ENCODE results near the gene DESI2.

- TF ChIP-seq REST (IDR thresholded peaks at IDR 0.05; ENCODE audit: insufficient replicate concordance, low read depth) (no peak), SPI1 (IDR thresholded peaks at IDR 0.05; ENCODE audit: borderline replicate concordance, low read depth) (no peak), CTCF (IDR thresholded peaks at IDR 0.05; ENCODE audit: insufficient read depth, low read length) (no peak), POLR2AphosphoS5 (IDR thresholded peaks at IDR 0.05; ENCODE audit: low read depth) (no peak), GABPA (IDR thresholded peaks at IDR 0.05; ENCODE audit: low read depth) (no peak)
Measured at GRCh38 chr1:244660595-244660994, 7.7 kb downstream of the DESI2 start.

All from HL-60 (cell line).